ENCODE measurements around the gene PRDM16.

DNA sequence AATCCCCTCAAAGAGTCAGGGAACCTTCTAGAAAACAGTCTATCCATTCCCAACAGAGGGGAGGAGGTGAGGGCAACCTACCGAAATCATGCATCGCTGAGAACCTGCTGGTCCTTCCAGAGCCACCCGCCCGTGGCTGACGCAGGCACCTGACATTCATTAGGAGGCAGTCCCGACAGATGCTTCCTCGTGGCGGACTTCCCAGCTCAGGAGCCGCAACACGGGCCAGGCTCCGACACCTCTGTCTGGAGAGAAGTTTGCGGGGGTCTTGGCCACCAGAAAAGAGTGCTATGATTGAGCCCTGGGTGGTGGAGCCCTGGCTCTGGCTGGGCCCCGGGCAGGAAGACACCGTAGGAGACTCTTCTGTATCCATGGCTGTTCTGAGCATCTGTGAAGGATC is 299.1 kb downstream of the PRDM16 start:
- TF ChIP-seq EP300 (IDR thresholded peaks at IDR 0.05; ENCODE audit: low read depth) (no peak), POLR2A (IDR thresholded peaks at IDR 0.05) (no peak)
- TF ChIP-seq, protein P1, sequence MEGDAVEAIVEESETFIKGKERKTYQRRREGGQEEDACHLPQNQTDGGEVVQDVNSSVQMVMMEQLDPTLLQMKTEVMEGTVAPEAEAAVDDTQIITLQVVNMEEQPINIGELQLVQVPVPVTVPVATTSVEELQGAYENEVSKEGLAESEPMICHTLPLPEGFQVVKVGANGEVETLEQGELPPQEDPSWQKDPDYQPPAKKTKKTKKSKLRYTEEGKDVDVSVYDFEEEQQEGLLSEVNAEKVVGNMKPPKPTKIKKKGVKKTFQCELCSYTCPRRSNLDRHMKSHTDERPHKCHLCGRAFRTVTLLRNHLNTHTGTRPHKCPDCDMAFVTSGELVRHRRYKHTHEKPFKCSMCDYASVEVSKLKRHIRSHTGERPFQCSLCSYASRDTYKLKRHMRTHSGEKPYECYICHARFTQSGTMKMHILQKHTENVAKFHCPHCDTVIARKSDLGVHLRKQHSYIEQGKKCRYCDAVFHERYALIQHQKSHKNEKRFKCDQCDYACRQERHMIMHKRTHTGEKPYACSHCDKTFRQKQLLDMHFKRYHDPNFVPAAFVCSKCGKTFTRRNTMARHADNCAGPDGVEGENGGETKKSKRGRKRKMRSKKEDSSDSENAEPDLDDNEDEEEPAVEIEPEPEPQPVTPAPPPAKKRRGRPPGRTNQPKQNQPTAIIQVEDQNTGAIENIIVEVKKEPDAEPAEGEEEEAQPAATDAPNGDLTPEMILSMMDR (IDR thresholded peaks at IDR 0.05): no peak
